CD4-positive, alpha-beta T cell treated with Interleukin-6 for 4 hours (primary cell): ENCODE data around the gene TRIM47.
"Not testable (repeated sequence)": the region's sequence is repeated elsewhere in the genome, so short reads cannot be mapped to it uniquely, and the experiment has no call there.

Source experiments
- DNase-seq: peaks from one replicate; pipeline ENCODE4 v3.0.0-alpha.2; 2020; ENCODE audit warnings: mixed read lengths

TRIM47 gene

DNA sequence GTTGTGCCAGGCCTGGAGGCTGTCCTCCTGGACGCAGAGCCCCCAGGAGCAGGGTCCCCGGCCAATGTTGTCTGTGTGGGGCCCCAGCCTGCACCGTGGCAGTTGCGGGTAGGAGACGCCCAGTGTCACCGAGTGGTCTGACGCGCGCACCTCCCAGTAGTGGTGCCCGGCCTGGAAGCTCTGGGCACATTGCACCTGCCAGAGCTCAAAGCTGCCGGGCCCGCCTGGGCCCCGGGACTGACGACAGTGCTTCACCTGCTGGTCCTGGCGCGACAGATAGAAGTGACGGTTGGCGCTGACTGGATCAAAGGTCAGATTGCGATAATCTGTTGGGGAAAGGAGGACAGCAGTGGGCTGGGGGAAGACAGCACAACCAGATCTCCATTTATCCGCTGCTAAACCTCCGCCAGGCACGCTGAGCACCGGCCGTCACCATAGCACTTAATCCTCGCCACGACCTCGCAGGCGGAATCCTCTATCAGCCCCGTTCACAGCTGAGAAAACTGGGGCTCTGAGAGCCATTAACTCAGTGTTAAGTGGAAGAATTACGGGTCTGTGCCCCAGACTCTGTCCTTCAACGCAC, 12.7 kb upstream of the TRIM47 start:
- DNase-seq: no peak

DNA sequence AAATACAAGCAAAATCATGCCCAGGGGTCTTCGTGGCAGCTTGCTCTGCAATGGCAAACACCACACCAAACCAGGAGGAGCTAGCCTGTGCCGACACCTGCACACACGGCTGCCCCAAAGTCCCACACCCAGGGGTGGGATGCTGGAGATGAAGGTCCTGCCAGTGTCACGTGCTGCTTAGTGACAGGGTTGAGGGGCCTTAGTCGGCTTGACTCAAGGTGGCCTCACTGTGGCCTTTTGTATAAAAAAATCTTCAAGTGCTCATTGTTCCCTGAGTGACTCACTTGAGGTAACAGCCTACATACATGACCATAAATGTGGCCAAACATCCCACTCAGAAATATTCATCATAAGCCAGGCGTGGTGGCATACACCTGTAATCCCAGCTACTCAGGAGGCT, 11.1 kb upstream of the TRIM47 start:
- no peak for DNase-seq

DNA sequence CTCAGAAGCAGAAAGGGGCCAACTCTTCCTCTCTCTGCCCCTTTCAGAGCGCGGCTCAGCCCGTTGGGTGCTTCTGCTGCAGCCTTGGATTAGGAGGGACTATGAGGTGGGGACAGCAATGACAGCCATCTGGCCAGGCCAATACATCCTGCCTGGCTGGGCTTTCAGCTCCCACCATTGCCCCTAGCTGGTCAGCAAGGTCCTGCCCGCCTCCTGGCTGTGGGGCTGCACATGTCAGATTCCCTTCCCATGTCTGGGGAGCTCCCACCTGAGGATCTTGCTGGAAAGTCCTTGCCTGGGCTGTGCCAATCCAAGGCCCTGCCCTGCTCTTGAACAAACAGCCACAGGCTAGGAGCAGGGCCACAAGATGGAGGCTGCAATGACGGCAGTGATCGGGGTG, 10.1 kb upstream of the TRIM47 start:
- no peak for DNase-seq

- not testable (repeated sequence) for DNase-seq
Observed at GRCh38 chr17:75885860-75886259, 7.5 kb upstream of the TRIM47 start.

DNA sequence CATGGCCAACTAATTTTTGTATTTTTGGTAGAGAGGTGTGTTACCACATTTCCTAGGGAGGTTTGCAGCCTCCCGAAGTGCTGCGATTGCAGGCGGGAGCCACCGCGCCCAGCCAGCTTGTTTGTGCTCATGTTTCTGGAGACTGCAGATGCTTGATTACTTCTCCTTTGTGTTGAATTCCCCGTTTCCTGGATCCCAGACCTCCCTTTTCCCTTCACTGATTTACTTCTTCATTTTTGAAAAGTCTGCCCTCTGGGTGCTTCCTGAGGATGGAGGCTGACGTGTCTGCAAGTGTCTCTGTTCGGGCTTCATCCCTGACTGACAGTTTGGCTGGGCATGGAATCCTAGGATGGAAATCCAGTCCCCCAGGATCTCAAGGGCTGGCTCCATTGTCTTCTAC, 7.0 kb upstream of the TRIM47 start:
- DNase-seq: no peak

- no peak for DNase-seq
Observed at GRCh38 chr17:75881678-75882454, 3.5 kb upstream of the TRIM47 start.

DNA sequence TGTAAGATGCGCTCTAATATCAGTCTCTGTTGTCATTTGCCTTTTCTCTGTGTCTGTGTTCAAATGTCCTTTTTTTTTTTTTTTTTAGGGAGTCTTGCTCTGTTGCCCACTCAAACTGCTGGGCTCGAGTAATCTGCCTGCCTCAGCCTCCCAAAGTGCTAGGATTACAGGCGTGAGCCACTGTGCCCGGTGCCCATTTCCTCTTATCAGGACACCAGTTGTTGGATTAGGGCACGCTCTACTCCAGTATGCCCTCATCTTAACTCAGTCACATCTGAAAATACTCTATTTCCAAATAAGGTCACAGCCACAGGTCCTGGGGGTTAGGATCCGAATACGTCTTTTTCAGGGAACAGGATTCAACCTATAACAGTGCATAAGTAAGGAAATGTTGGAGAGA, 1.9 kb upstream of the TRIM47 start:
- no peak for DNase-seq

GRCh38 chr17:75877752-75878173, 618 bp downstream of the TRIM47 start:
- peak; percentile 80 for DNase-seq

DNA sequence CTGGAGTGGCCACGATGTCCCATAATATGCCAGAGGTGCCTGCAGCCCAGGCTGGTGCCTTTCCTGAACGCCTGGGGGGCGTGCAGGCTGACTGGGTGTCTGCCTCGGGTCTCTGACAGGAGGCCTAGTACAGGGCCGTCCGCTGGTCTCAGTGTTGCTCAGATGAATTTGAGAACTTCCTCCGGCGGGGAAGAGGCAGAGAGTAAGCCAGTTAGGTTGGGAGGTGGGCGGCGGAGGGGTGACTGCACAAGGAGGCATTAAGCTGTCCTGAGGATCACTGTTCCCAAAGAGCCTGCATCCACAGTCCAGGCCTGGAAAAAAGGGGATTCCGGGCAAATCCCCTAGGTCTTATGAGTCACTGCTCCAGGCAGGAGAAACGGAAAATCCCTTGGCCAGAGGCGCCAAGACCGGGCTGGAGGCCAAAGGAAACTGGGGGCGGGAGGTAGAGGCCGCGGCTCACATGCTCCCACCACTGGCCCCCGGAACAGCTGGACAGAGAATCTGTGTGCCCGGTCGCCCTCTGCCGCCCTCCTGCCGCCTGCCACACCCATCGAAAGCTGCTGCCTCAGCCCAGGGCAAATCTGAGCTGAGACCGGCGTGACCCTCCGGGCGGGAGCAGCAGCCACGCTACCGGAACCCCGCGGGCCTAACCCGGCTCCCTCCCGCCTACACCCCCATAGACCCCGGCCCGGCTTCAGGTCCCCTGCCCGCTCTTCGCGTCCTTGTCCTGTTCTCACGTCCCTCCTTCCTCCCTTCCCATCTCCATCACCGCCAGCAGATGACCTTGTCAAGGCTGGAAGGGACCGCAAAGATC, 1.2 kb downstream of the TRIM47 start:
- peak; percentile 50 for DNase-seq

- peak; percentile 93 for DNase-seq
Observed at GRCh38 chr17:75876190-75876937, 2.0 kb downstream of the TRIM47 start.

DNA sequence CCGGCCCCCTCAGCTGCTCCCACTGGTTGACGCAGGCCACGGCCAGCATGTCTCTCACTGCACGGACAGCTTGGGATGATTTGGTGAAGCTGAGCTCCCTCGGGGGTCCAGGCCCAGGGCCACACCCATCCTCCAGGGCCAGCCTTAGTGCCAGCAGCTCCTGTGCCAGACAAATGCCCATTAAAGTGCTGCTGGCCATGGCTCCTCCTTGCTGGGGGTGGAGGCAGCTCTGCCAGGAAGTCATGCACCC, 2.5 kb downstream of the TRIM47 start:
- no peak for DNase-seq

GRCh38 chr17:75875182-75875939, 3.0 kb downstream of the TRIM47 start:
- no peak for DNase-seq

- DNase-seq: no peak
Observed at GRCh38 chr17:75874323-75875181, 3.8 kb downstream of the TRIM47 start.

DNA sequence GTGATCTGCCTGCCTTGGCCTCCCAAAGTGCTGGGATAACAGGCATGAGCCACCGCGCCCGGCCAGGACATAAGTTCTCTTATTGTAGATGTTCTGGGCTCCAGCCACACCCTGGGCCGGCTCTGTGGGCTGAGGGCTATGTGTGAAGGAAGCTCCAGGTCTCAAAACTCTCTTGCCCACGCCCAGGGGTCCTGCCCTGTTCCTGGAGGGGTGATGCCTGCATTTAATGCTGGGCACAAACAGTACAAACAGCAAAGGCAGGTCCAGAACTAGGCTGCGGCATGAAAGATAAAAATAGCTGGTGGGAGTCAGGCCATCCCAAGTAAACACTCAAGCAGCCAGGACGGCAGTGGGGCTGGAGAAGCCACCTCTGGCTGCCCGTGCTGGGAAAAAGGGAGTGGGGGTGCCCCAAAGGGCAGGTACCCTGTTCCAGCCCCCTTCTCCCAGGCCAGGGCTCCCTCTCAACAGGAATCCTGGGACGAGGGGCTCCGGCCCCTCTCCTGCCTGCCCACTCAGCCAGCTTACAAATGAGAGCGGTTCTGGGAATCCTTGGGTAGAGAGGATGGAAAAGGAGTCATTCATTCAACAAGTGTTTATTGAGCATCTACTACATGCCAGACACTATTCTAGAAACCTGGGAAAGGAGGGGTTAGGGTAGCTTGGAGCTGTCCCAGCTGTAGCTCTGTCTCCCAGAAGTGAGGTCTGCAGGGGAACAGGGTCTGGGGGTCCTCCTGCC, 4.6 kb downstream of the TRIM47 start:
- DNase-seq: no peak

DNA sequence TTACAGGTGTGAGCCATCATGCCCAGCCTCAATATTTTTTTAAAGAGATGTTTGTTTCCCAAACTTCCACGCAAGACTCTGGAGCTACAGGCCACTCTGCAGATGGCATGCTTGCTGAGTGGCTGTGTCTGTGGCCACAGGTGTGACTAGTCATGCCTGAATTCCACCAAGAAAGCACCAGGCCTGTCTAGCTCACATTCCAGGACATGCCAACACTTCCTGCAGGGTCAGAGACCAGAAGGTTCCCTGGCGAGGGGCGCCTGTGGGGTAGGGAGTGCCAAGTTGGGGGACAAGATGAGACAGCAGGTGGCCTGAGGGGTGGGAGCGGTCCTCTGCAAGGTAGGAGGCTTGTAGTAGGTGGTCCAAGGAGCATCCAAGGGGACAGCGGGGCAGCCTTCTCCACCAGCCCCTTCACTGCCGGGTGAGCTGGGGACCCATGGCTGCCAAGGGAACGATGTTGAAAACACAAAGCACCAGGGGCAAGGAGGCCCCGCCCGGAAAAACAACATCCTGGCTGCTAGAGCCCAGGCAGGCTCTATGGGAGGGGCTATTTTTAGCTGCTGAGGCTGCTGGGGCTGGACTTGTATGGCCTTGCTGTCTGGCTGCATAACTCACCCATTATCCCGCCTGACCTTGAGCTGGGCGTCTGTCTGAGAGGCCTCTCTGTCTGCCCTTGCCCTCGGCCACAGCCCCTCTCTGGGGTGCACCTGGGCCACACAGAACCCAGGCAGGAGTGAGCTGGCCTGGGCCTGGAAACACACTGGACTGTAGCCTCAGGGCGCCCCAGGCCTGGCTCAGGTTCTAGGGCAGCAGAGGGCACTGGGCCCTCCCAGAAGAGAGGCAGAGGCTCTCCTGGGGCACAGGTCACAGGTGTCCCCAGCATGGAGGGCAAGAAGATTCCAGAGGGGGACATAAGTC, 5.7 kb downstream of the TRIM47 start:
- peak; percentile 78 for DNase-seq

DNA sequence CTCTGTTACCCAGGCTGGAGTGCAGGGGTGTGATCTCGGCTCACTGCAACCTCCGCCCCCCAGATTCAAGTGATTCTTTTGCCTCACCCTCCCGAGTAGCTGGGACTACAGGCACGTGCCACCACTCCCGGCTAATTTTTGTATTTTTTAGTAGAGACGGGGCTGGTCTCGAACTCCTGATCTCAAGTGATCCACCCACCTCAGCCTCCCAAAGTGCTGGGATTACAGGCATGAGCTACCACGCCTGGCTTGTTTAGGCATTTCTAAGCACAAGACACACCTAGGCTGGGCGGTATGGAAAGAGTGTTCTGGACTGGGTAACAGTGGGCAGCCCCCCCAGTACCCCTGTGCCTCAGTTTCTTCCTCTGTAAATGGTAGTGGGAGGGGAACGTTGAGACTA, 8.2 kb downstream of the TRIM47 start:
- not testable (repeated sequence) for DNase-seq

DNA sequence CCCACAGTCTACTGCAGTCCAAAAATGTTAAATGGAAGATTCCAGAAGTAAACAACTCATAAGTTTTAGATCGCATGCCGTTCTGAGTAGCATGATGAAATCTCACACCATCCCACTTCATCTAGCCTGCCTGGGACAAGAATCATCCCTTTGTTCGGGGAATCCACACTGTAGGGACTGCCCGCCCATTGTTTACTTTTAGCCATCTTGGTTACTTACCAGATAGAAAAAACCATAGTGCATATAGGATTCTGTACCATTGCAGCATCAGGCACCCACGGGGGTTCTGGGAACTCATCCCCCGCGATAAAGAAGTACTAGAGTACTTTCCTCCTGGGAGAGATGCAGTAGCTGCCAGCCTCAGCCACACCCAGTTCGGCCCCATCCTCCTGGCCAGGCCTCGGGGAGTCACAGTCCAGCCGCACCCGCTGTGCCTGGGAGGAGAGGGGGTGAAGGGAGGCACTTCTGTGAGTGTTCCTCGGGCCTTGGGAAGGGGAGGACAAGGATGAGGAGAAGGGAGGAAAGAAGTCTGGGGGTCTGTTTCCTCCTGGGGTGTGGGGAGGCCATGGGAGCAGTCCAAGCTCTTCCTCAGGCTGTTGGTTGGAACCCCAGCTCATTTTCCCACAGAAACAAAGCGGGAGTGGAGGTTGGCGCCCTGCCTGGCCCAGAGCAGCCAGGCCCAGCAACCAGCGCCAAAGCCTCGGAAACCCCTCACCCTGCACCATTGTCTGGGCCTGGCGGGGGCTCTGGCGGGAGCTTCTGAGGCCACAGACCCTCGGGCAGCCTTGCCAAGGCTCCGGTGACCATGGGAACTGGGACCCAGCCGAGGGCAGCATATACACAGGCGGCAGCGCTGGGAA, 8.9 kb downstream of the TRIM47 start:
- DNase-seq: no peak

DNA sequence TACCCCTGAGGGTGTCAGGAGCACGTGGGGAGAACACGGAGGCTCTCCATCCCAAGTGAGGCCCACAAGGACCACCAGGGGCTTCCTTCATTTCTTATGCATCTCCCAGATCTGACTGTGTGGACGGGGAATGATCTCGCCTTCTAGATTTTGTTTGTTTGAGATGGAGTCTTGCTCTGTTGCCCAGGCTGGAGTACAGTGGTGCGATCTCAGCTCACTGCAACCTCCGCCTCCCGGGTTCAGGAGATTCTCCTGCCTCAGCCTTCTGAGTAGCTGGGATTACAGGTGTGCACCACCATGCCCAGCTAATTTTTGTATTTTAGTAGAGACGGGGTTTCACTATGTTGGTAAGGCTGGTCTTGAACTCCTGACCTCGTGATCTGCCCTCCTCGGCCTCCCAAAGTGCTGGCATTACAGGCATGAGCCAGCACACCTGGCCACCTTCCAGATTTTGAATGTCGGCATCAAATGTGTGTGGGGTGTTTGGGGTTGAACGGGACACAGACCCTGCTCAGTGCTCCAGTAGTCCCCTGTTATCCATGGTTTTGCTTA, 9.6 kb downstream of the TRIM47 start:
- not testable (repeated sequence) for DNase-seq
